Kidney (tissue), 14 donors: ENCODE results near the gene TMC6. TPM values are rescaled to one million over a fixed set of nuclear protein-coding genes. Genes with fewer than 3 reads are reported as not detected.
A peak's percentile ranks its signal among the peaks of the same experiment; 100 is the strongest.
"Not testable (repeated sequence)": the region's sequence is repeated elsewhere in the genome, so short reads cannot be mapped to it uniquely, and the experiment has no call there.

ENCODE experiments used
- DNase-seq, 5 donors: peaks; one replicate each; pipeline ENCODE4 v3.0.0-alpha.2; 2013 to 2020
- FAIRE-seq: peaks from 2 replicates; lab custom pipeline; 2012; peaks lifted over from hg19 to GRCh38; lab: Jason Lieb, UNC
- H3K27ac ChIP-seq, 2 donors: one replicate each; pipeline ENCODE4 v1.7.0; 2013; ENCODE audit warnings: low read depth in 2 of 2, low read length in 2 of 2, inconsistent platforms in 1 of 2
- H3K27me3 ChIP-seq: one replicate; pipeline ENCODE4 v1.7.1; 2013; ENCODE audit warnings: low read length, inconsistent platforms; ENCODE audit not compliant: control insufficient read depth, insufficient read depth
- H3K36me3 ChIP-seq, 3 donors: one replicate each; pipeline versions ENCODE4 v1.7.0 to v1.7.1; 2013; ENCODE audit warnings: low read length in 3 of 3, control low read depth in 1 of 3, inconsistent platforms in 1 of 3; ENCODE audit not compliant: insufficient read depth in 3 of 3, control insufficient read depth in 2 of 3
- H3K4me1 ChIP-seq, 3 donors: one replicate each; pipeline versions ENCODE4 v1.7.0 to v1.7.1; 2013; ENCODE audit warnings: low read length in 3 of 3, inconsistent platforms in 1 of 3, low read depth in 1 of 3; ENCODE audit not compliant: control insufficient read depth in 2 of 3, insufficient read depth in 2 of 3
- H3K4me3 ChIP-seq, 3 donors: one replicate each; pipeline versions ENCODE4 v1.7.0 to v1.8.1; 2013; ENCODE audit warnings: low read length in 3 of 3, control low read depth in 1 of 3, inconsistent platforms in 1 of 3
- H3K9ac ChIP-seq, 3 donors: one replicate each; pipeline versions ENCODE4 v1.7.0 to v1.7.1; 2013; ENCODE audit warnings: low read length in 3 of 3, control low read depth in 1 of 3, inconsistent platforms in 1 of 3
- H3K9me3 ChIP-seq, 3 donors: one replicate each; pipeline versions ENCODE4 v1.7.0 to v1.7.1; 2013; ENCODE audit warnings: low read length in 3 of 3, control low read depth in 1 of 3, inconsistent platforms in 1 of 3; ENCODE audit not compliant: control insufficient read depth in 2 of 3, insufficient read depth in 1 of 3
- CTCF ChIP-seq: IDR thresholded peaks from 3 replicates; pipeline ENCODE4 v1.5.1; 2012; ENCODE audit warnings: mild to moderate bottlenecking, moderate library complexity, borderline replicate concordance; ENCODE audit not compliant: insufficient read depth; ENCODE audit errors: extremely low read depth
- intact Hi-C: fragments of 100-400 bp; cut with DNase I; formaldehyde crosslinking; loops from one replicate; pipeline ENCODE4 v1.11.1; 2022
- polyA plus RNA-seq: library from polyadenylated mRNA; stranded (reverse); fragments of 350-450 nt; fragmentation: Illumina TruSeq; extraction: RNeasy Lipid Tissue Mini Kit (QIAGEN cat#74804); gene quantifications from one replicate; pipeline ENCODE4 v1.2.3, GENCODE V29; 2014; ENCODE audit warnings: low read depth, low replicate concordance; ENCODE audit not compliant: insufficient read depth
- total RNA-seq: library from RNA; stranded (reverse); fragmentation: NEBNext Ultra II Directional; extraction: Animal tissue kit (Norgen Biotek cat#: 25700); gene quantifications from one replicate; pipeline ENCODE4 v1.2.1, GENCODE V29; 2021
- donor health status: control.
- donor health status: control.
- donor health status: control.
- donor health status: control.
- donor health status: control.
- donor health status: DM: yes; HTN: yes; CAD: no.
- donor health status: Normal renal cell carcinoma (clear cell type).

The TMC6 gene
- total and polyA plus RNA-seq, 2 donors from 2014 or later: 15.0 to 115 TPM

- no peak for DNase-seq
- no peak for FAIRE-seq
- H3K9ac ChIP-seq: no peak overlapping the region
- no peaks in the 10 kb centered on the region for H3K27me3 ChIP-seq
- H3K27ac ChIP-seq: peak overlapping the region; percentile 2 to 20
- H3K36me3 ChIP-seq: peaks cover 0 to 3% (median 0%) of the 10 kb centered on the region in 3 donors
- no peak for TF ChIP-seq CTCF
- H3K4me1 ChIP-seq: peaks cover 0 to 42% (median 40%) of the 10 kb centered on the region in 3 donors
- intact Hi-C loops: loop anchor here (10.0 kb wide), 1 partner anchor 58 kb away; no protein-coding TSS in a partner anchor
- no peak overlapping the region for H3K4me3 ChIP-seq
- H3K9me3 ChIP-seq: no peaks in the 10 kb centered on the region
Observed at GRCh38 chr17:78173097-78173715, 44.7 kb upstream of the TMC6 start.

DNA sequence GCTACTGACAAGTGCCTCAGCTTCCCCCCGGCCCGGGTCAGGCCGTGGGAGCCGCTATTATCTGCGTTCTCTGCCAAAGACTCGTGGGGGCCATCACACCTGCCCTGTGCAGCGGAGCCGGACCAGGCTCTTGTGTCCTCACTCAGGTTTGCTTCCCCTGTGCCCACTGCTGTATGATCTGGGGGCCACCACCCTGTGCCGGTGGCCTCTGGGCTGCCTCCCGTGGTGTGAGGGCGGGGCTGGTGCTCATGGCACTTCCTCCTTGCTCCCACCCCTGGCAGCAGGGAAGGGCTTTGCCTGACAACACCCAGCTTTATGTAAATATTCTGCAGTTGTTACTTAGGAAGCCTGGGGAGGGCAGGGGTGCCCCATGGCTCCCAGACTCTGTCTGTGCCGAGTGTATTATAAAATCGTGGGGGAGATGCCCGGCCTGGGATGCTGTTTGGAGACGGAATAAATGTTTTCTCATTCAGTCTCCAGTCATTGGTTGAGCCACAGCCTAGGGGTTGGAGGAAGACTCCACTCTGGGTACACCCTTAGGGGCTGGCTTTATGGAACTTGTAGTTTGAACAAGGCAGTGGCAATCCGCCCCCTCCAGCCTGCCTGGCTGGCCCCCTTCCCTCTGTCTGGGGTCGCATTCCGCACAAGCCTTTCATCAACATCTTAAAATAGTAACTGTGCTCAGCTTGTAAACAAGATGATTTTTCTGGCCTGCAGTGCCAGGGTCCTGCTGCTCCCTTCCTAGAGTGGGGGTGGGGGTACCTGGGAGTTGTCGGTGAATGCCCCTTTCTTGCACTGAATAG lies 43.9 kb upstream of the TMC6 start:
- no peak for TF ChIP-seq CTCF
- no peak overlapping the region for H3K4me3 ChIP-seq
- peaks cover 0 to 3% (median 0%) of the 10 kb centered on the region in 3 donors for H3K36me3 ChIP-seq
- DNase-seq (peak in 2 of 5 donors; percentile 66 to 87), FAIRE-seq (no peak)
- peak overlapping the region; percentile 2 to 20 for H3K27ac ChIP-seq
- no peak overlapping the region for H3K9ac ChIP-seq
- intact Hi-C loops: loop anchor here (10.0 kb wide), 1 partner anchor 58 kb away; no protein-coding TSS in a partner anchor
- no peaks in the 10 kb centered on the region for H3K9me3 ChIP-seq
- peaks cover 0 to 46% (median 40%) of the 10 kb centered on the region in 3 donors for H3K4me1 ChIP-seq
- no peaks in the 10 kb centered on the region for H3K27me3 ChIP-seq

DNA sequence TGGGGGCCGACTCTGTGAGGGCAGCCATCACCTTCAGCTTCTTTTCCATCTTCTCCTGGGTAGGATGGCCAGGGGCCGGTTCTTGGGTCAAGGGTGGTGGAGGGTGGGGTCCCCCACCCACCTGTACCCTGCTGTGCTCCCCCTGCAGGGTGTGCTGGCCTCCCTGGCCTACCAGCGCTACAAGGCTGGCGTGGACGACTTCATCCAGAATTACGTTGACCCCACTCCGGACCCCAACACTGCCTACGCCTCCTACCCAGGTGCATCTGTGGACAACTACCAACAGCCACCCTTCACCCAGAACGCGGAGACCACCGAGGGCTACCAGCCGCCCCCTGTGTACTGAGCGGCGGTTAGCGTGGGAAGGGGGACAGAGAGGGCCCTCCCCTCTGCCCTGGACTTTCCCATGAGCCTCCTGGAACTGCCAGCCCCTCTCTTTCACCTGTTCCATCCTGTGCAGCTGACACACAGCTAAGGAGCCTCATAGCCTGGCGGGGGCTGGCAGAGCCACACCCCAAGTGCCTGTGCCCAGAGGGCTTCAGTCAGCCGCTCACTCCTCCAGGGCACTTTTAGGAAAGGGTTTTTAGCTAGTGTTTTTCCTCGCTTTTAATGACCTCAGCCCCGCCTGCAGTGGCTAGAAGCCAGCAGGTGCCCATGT lies 43.2 kb upstream of the TMC6 start:
- not testable (repeated sequence) for H3K9me3 ChIP-seq, H3K36me3 ChIP-seq, H3K27ac ChIP-seq, H3K27me3 ChIP-seq, DNase-seq, H3K4me3 ChIP-seq, FAIRE-seq, H3K9ac ChIP-seq
- intact Hi-C loops: loop anchor here (10.0 kb wide), 1 partner anchor 57 kb away; no protein-coding TSS in a partner anchor
- H3K4me1 ChIP-seq: peaks cover 0 to 44% (median 34%) of the 10 kb centered on the region in 3 donors
